GM18951 (cell line): ENCODE measurements around the gene ZBTB7B.

Experiments
- POLR2A ChIP-seq: IDR thresholded peaks from 4 replicates; pipeline ENCODE4 v1.6.1; 2011; ENCODE audit warnings: mild to moderate bottlenecking; ENCODE audit not compliant: insufficient read length, insufficient read depth; ENCODE audit errors: extremely low read depth
- in situ Hi-C: fragments of 300-500 bp; cut with MboI; formaldehyde crosslinking; loops from one replicate; pipeline ENCODE4 v1.12.0; 2022; ENCODE audit warnings: low sequenced_read_pairs, mixed read lengths, inconsistent platforms; ENCODE audit not compliant: unreplicated experiment

The ZBTB7B gene

DNA sequence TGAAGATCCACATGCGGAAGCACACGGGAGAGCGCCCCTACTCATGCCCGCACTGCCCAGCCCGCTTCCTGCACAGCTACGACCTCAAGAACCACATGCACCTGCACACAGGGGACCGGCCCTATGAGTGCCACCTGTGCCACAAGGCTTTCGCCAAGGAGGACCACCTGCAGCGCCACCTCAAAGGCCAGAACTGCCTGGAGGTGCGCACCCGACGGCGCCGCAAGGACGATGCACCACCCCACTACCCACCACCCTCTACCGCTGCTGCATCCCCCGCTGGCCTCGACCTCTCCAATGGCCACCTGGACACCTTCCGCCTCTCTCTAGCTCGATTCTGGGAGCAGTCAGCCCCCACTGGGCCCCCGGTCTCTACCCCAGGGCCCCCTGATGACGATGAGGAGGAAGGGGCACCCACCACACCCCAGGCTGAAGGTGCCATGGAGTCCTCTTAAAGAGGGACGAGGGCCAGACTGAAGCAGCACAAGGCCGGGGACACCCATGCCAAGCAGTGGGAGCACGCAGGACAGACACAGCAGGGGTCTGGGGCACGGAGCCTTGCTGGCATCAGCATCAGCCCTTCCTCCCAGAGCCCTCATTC, 13.7 kb downstream of the ZBTB7B start:
- no peak for TF ChIP-seq POLR2A
- in situ Hi-C loops, result no loop called here

DNA sequence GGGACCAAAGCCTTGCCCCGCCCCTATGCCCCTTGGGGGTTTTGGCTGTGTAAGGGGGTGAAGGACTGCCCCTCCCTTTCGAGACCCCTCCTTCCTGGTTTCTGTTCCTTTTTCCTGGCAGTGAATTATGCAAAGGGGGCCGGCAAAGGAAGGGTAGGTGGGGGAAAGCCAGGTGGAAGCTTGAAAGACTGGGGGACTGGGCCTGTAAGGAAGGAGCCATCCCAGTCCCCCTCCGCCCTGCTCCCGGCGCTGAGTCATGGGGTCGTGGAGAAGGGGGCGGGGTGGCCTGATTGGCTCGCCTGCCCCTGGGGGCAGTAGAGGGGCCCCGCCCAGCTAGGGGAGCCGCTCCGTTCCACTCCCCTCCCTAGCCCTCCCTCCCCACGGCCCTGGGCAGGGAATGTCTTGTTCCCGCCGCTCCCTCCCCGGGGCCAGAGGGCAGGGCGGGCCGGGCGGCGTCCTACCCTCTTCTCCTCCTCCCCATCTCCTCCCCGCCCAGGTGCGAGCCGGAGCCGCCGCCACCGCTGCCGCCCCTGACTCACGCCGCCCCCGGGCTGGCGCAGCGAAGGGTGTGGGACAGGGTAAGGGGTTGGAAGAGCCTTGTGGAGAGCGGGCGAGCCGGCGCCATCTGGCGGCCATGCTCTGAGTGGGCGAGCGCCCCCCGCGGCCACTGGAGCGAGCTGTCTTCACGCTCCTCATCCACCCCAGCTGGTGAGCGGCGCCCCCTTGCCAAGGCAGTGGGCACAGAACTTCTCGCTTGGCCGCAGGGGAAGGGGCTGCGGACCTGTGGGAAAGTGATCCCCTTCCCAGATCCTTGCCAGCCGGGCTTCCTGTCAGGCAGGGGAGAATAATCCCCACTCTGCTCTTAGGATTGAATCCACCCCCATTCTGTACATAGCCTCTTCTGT, 14.7 kb downstream of the ZBTB7B start:
- TF ChIP-seq POLR2A, result no peak
- in situ Hi-C loops, result no loop called here

DNA sequence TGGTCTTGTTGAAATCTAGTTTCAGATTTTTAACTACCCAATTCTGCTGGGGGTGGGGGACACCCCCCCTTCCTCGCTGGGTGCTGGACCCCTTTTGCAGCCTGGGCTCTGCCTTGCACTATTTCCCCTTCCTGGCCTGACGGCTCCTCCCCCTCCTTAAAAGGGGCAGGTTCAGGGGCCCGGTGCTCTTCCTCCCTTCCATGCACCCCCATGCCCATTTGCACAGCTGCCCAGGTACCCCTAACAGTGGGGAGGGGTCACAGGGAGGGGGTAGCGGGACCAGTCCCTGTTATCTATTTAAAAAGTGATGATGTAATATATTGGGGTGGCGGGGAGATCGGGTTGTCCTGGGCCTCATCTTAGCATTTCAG, 15.3 kb downstream of the ZBTB7B start:
- in situ Hi-C loops, result no loop called here
- no peak for TF ChIP-seq POLR2A

DNA sequence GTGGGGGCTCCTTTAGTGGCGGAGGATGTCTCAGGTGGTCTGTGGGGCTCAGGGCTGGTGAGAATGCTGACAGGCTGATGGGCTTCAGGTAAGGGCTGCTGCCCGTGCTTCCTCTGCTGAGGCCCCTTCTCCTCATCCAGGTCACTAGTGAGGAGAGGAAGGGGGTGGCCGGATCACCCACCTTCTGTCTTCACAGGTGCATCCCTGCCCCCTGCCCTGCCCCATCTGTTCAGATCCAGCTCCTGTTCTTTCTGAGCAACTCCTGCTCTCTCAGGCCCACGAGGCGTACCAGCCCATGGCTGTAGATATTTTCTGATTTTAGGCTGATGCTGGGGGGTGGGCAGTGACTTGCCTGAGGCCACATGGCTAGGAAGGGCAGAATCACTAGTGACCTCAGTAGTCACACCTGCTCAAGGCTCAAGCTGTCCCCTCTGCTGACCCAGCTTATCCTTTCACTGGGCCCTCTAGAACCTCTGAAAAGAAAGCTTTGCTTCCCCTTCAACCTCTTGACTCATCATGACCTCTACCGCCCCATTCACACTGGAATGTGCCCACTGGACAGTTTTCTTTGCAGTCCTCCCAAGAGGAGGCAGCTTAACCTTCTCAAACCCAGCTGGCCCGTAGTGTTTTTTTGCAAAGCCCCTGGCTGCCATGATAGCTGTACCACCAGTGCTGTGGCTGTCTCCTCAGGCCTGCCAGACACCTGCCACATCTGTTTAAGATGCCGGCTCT, 16.2 kb downstream of the ZBTB7B start:
- in situ Hi-C loops, result no loop called here
- no peak for TF ChIP-seq POLR2A

DNA sequence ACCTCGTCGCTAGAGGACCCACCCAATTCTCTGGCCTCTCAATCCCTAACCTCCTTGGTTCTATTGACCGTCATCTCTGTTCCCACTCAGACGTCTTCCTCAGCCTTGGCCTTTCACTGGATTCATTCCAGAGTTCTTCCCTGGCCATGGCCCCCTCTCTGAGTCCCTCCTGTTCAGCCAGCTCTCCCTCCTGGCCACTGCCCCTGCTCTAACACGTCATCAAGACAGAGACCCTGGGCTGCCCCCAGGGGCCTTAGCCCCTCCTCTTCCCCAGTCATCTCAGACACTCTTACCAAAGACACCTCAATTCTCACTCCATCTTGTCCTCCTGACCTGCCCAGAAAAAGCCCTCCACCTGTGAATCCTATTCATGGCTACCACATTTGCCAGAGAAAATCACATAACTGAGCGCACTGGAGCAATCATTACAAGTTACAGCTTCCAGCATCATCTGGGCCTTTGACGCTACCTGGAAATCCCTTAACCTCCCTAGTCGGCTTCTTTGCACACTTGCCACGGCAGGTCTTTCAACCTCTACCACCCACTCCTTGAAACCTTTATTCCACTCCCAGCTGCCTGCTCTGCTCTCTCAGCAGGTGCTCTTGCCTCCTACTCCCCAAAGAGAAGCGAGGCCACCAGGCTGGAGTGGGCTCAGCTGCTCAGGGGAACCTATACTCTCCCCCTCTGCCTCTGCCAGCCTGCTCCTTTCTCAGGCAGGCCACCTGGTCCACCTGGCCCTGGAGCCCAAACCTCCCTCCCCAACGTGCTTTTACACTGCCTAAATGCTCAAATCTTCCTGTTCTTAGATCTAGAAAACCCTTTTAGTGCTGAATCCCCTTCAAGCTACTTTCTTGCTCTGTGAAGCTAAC, 17.0 kb downstream of the ZBTB7B start:
- no peak for TF ChIP-seq POLR2A
- in situ Hi-C loops, result no loop called here

DNA sequence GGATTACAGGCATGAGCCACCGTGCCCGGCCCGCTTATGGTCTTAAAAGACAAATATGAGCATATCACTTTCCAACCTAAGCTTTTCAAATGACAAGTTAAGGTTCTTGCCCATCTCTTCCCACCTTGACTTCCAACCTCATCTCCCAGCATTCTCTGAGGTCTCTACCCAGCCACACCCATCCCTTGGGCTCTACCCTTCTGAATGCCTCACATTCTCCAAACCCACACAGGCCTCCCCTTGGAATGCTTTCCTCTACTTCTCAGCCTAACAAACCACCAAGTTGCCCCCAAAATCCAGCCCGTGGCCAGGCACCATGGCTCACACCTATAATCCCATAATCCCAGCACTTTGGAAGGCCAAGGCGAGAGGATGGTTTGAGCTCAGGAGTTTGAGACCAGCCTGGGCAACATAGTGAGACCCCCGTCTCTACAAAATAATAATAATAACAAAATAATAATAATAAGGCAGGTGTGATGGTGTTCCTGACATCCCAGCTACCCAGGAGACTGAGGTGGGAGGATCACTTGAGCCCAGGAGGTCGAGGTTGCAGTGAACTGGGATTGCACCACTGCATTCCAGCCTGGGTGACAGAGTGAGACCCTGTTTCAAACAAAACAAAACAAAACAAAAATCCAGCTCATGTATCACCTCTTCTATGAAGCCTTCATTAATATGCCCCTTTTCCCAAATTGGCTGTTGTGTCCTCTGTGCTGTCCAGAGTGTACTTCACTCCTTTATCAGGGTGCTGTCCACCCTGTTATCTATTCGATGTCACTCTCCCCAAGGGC, 19.7 kb downstream of the ZBTB7B start:
- no peak for TF ChIP-seq POLR2A
- in situ Hi-C loops, result no loop called here

DNA sequence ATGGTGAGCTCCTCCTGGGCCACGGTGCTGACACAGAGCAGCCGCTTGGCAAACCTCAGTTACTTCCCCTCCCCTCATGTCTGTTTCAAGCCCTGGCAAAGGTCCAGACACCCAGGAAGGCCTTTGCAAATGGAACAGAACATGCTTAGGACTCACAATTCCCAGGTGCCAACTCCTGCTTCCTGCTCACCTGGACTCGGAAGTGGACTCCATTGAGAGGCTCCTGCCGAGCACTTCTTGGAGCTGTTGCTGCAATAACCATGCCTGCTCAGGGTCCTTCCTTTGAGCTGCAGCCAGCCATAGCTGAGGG, 20.3 kb downstream of the ZBTB7B start:
- no peak for TF ChIP-seq POLR2A
- in situ Hi-C loops, result no loop called here

DNA sequence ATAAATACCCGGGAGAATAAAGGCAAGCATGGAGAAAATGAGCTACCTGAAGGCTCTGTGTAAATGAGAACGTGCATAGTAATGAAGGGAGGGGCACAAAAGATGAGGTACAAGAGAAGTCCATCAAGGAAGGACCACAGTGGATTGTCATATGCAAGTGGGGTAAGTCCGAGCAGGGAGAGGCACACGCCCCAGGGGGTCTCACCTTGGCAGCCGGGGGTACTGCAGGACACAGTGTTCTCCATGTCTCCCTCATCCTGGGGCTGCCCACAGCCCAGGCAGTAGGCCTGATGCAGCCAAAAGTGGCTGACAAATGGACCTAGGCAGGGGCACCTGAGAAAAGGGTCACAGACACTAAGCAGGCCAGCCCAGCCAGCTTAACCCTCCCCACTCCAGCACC, 21.0 kb downstream of the ZBTB7B start:
- in situ Hi-C loops, result no loop called here
- no peak for TF ChIP-seq POLR2A

DNA sequence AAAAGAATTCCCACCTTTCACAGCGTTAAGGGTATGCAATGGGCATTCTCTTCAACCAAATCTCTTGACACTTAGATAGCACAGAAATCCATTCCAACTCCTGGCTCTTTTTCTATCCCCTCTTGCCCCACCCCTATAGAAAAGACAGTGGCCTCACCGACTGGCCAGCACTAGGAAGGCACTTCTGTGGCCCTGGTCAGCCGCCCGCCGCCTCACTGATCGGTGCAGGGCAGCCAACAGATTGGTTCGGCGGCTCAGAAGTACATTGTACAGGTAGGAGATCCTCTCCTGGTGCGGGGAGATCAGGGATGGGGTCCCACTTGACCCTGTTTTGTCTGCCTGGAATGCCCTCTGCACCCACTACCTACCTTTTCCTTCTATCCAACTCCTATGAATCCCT, 21.7 kb downstream of the ZBTB7B start:
- in situ Hi-C loops, result no loop called here
- no peak for TF ChIP-seq POLR2A

DNA sequence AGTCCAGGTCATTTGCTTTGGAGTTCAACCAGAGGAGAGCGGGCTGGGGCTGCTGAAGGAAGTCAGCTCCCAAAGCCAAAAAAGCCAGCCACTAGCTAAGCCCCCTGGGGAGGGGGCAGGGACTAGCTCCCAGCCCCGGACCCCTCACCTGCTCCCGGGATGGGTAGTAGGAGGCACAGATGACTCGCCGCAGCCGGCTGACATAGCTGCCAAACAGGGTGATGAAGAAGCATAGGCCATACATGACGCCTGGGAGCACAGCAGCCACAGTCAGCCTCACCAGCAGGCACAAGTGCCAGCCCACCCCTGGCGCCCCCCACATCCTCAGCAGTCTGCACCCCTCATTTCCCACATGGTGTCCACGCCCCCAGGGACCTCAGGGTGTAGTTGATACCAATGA, 23.6 kb downstream of the ZBTB7B start:
- in situ Hi-C loops, result no loop called here
- TF ChIP-seq POLR2A, result no peak

DNA sequence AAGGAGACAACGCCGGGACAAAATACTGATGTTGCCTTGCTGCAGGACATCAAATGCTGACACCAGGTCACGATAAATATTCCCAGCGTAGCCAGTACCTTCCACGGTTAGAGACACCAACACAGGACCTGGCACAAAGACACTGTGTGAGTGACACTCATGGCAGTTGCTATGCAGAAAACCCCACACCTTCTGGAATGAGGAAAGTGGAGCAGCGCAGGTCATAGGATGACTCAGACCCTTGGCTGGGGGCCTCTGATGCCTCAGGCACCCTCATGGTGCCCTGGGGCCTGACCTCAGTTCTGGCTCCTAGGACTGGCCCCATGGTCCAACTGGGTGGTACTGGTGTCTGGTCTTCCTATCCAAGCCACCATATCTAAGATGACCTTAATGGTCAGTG, 24.0 kb downstream of the ZBTB7B start:
- TF ChIP-seq POLR2A, result no peak
- in situ Hi-C loops, result no loop called here

DNA sequence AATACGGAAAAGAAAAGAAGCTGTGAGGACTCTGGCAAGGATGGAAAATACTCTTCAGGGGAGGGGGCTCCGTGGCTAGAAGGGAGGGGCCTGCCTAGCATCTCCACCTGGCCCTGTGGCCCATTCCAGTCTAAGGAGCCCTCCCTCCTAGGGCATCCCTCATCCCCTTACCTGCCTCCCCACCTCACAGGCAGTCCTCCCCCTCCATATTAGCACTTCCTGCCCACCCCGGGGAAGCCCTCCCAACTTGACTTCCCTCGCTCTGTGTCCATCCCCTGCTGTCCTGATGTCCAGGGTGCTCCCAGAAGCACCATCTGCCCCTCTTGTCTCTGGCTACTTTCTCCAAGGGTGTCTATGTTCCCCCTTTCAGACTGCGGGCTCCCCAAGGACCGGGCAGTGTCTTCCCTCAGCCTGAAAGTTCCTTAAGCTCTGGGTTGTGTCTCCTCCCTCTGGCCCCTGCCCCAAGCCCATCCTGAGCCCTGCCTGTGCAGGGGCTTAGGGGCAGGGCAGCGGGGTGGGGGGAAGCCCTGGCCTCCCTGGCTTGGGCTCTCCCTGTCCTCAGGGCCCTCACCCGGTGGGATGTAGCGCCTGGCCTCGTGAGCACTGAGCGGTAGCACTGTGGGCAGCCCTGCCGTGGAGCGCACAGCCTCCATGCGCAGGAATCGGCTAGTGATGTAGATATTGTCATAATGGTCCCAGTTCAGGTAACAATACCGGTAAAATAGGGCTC, 27.1 kb downstream of the ZBTB7B start:
- in situ Hi-C loops, result no loop called here
- no peak for TF ChIP-seq POLR2A
